HCT116 (cell line): ENCODE measurements around the gene KXD1.

Experiments used
- CTCF ChIP-seq, 3 experiments: fragments of 200-600 bp in 1 of 3; sonication (generic) in 1 of 3; IDR thresholded peaks in 2 of 3; conservative IDR thresholded peaks in 1 of 3; 2 replicates each; pipeline ENCODE4 v1.5.1; 2012 to 2017; ENCODE audit warnings: low read depth in 2 of 3, low read length in 2 of 3, antibody characterized with exemption in 1 of 3, borderline replicate concordance in 1 of 3, control low read depth in 1 of 3, mild to moderate bottlenecking in 1 of 3, mixed read lengths in 1 of 3, mixed run types in 1 of 3, moderate library complexity in 1 of 3; ENCODE audit not compliant: insufficient read depth in 1 of 3
- POLR2A ChIP-seq: IDR thresholded peaks from 2 replicates; pipeline ENCODE4 v1.7.0; 2011; ENCODE audit warnings: borderline replicate concordance; ENCODE audit not compliant: insufficient read depth, insufficient read length; ENCODE audit errors: extremely low read depth
- YY1 ChIP-seq: IDR thresholded peaks from 2 replicates; pipeline ENCODE4 v1.6.1; 2011; ENCODE audit warnings: low read length, low read depth, moderate library complexity, mild to moderate bottlenecking; ENCODE audit not compliant: insufficient replicate concordance; ENCODE audit errors: extremely low read depth

DNA sequence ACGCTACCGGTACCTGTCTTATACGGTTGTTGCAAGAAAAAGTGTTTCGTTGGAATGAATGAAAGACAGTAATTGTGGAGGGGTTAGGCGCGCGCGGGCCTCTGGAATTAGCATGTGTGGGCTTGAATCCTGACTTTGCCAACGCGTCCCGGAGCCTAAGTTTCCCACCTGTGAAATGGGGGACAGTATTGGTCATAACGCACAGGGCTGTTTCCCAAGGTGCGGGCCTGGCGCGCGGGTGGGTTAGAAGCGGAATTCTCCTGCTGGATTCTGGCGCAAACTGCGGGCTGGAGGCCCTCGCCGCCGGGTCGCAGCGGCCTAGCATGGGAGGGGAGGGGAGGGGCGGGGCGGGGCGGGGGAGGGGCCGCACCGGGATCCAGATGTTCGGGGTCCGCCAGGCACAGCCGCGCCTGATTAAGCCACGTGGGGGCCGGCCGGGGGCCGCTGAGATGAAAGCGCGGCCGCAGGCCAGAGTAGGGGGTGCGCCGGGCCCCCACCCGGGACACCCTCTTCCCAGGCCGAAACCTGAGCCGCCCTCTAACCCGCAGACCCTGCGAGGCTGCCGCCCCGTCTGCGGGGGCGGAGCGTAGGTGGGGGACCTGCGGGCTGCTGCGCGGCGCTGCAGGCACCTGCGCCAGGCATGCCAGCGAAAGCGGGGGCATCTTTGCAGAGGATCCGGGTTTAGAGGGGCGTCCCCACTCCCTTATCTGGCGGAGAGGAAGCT is 53.8 kb downstream of the KXD1 start:
- TF ChIP-seq CTCF (IDR thresholded peaks at IDR 0.05 in 2 of 3, conservative IDR thresholded peaks at IDR 0.05 in 1 of 3; ENCODE audit: borderline replicate concordance in 1 of 3, insufficient read depth in 1 of 3, low read depth in 2 of 3, low read length in 2 of 3) (no peak), YY1 (no peak), POLR2A (no peak)
